NCI-H446 treated with DMSO at 0.1 percent for 48 hours (cell line): ENCODE data around the gene TOPORS.
"Not testable (repeated sequence)": the region's sequence is repeated elsewhere in the genome, so short reads cannot be mapped to it uniquely, and the experiment has no call there.

ENCODE experiments used
- DNase-seq: peaks from one replicate; lab custom pipeline; 2025; lab: John Stamatoyannopoulos, UW

The TOPORS gene

GRCh38 chr9:32565967-32566366 is 13.6 kb upstream of the TOPORS start:
- DNase-seq: no peak

GRCh38 chr9:32558408-32558934 is 6.1 kb upstream of the TOPORS start:
- DNase-seq: no peak

GRCh38 chr9:32554591-32554990 is 2.2 kb upstream of the TOPORS start:
- no peak for DNase-seq

- DNase-seq: no peak
These were observed 1.7 kb upstream of the TOPORS start for GRCh38 chr9:32554107-32554506.

GRCh38 chr9:32551276-32552051 is 922 bp downstream of the TOPORS start:
- DNase-seq: peak; percentile 78

GRCh38 chr9:32550562-32551275 is 1.7 kb downstream of the TOPORS start:
- peak; percentile 93 for DNase-seq

- DNase-seq: no peak
These were observed 2.2 kb downstream of the TOPORS start for GRCh38 chr9:32550150-32550561.

- not testable (repeated sequence) for DNase-seq
These were observed 4.2 kb downstream of the TOPORS start for GRCh38 chr9:32548213-32548612.

GRCh38 chr9:32545884-32546283 is 6.5 kb downstream of the TOPORS start:
- DNase-seq: no peak

GRCh38 chr9:32543047-32543446 is 9.3 kb downstream of the TOPORS start:
- DNase-seq: no peak

GRCh38 chr9:32533816-32534215 is 18.6 kb downstream of the TOPORS start:
- no peak for DNase-seq

- DNase-seq: no peak
These were observed 19.1 kb downstream of the TOPORS start for GRCh38 chr9:32533336-32533735.

GRCh38 chr9:32526707-32527048 is 25.7 kb downstream of the TOPORS start:
- no peak for DNase-seq

- no peak for DNase-seq
These were observed 26.2 kb downstream of the TOPORS start, which contains the start of gene RIGI for GRCh38 chr9:32526041-32526706. Gene RIGI, minus strand, starts transcription at chr9:32526196. Its CDS starts 30 bp downstream, at chr9:32526166.

GRCh38 chr9:32525709-32526030 is 26.7 kb downstream of the TOPORS start:
- DNase-seq: no peak

GRCh38 chr9:32524892-32525708 is 27.3 kb downstream of the TOPORS start:
- DNase-seq: no peak

GRCh38 chr9:32524558-32524891 is 27.9 kb downstream of the TOPORS start:
- DNase-seq: not testable (repeated sequence)

GRCh38 chr9:32523910-32524309 is 28.5 kb downstream of the TOPORS start:
- DNase-seq: no peak

- DNase-seq: no peak
These were observed 34.1 kb downstream of the TOPORS start for GRCh38 chr9:32518276-32518675.

GRCh38 chr9:32516241-32516640 is 36.1 kb downstream of the TOPORS start:
- DNase-seq: no peak

GRCh38 chr9:32508728-32509127 is 43.7 kb downstream of the TOPORS start:
- DNase-seq: no peak

- no peak for DNase-seq
These were observed 49.4 kb downstream of the TOPORS start for GRCh38 chr9:32503008-32503407.
